EH (cell line): ENCODE data around the gene STEAP1.
A peak's percentile ranks its signal among the peaks of the same experiment; 100 is the strongest.
"Not testable (repeated sequence)": the region's sequence is repeated elsewhere in the genome, so short reads cannot be mapped to it uniquely, and the experiment has no call there.

Source experiments
- DNase-seq: peaks from one replicate; pipeline ENCODE4 v3.0.0-alpha.2; 2015; ENCODE audit warnings: low read depth

The STEAP1 gene

GRCh38 chr7:90173127-90173844 lies 19.0 kb downstream of the STEAP1 start:
- DNase-seq = peak; percentile 49

GRCh38 chr7:90175667-90176066 lies 21.4 kb downstream of the STEAP1 start:
- DNase-seq = no peak

GRCh38 chr7:90176195-90176594 lies 21.9 kb downstream of the STEAP1 start:
- no peak for DNase-seq

- DNase-seq = no peak
Measured at GRCh38 chr7:90178166-90178565, 23.9 kb downstream of the STEAP1 start.

GRCh38 chr7:90178679-90179278 lies 24.5 kb downstream of the STEAP1 start:
- DNase-seq = peak; percentile 87

GRCh38 chr7:90180011-90180585 lies 25.8 kb downstream of the STEAP1 start:
- peak; percentile 8 for DNase-seq

GRCh38 chr7:90180649-90181048 lies 26.4 kb downstream of the STEAP1 start:
- no peak for DNase-seq

- DNase-seq = no peak
Measured at GRCh38 chr7:90181485-90181884, 27.2 kb downstream of the STEAP1 start.

- not testable (repeated sequence) for DNase-seq
Measured at GRCh38 chr7:90186290-90186689, 32.0 kb downstream of the STEAP1 start.

GRCh38 chr7:90187507-90188050 lies 33.3 kb downstream of the STEAP1 start:
- no peak for DNase-seq

GRCh38 chr7:90188281-90188680 lies 34.0 kb downstream of the STEAP1 start:
- no peak for DNase-seq

- DNase-seq = no peak
Measured at GRCh38 chr7:90190995-90191394, 36.7 kb downstream of the STEAP1 start.

- DNase-seq = no peak
Measured at GRCh38 chr7:90191648-90192047, 37.4 kb downstream of the STEAP1 start.

GRCh38 chr7:90192876-90193750 lies 38.8 kb downstream of the STEAP1 start:
- peak; percentile 89 for DNase-seq

- no peak for DNase-seq
Measured at GRCh38 chr7:90194911-90195809, 40.9 kb downstream of the STEAP1 start.

- no peak for DNase-seq
Measured at GRCh38 chr7:90201500-90202195, 47.4 kb downstream of the STEAP1 start.

- no peak for DNase-seq
Measured at GRCh38 chr7:90207956-90208355, 53.7 kb downstream of the STEAP1 start.

GRCh38 chr7:90209776-90210175 lies 55.5 kb downstream of the STEAP1 start:
- peak; percentile 9 for DNase-seq

GRCh38 chr7:90210475-90210874 lies 56.2 kb downstream of the STEAP1 start:
- no peak for DNase-seq

GRCh38 chr7:90210981-90211380 lies 56.7 kb downstream of the STEAP1 start:
- DNase-seq = no peak
